ENCODE data around the gene MYO7A. TPM values are rescaled to one million over a fixed set of nuclear protein-coding genes. Genes with fewer than 3 reads are reported as not detected.

The MYO7A gene
- total RNA-seq, 1 donor = under 0.01 TPM

- Histone ChIP-seq H3K27ac (ENCODE audit: low read depth, low read length) (no peak overlapping the region), H3K27me3 (ENCODE audit: insufficient read depth, low read length) (no peaks in the 10 kb centered on the region), H3K9me3 (ENCODE audit: low read depth, low read length) (no peaks in the 10 kb centered on the region), H4K20me1 (ENCODE audit: insufficient read depth, low read length) (no peaks in the 10 kb centered on the region), H3K4me1 (ENCODE audit: insufficient read depth, low read length) (no peaks in the 10 kb centered on the region), H3K4me3 (ENCODE audit: insufficient read depth, low read length) (no peak overlapping the region), H2AFZ (ENCODE audit: low read length) (no peak overlapping the region), H3K4me2 (ENCODE audit: insufficient read depth, low read length) (no peak overlapping the region), H3K36me3 (ENCODE audit: insufficient read depth, low read length) (no peaks in the 10 kb centered on the region), H3K79me2 (ENCODE audit: insufficient read depth, low read length) (no peaks in the 10 kb centered on the region)
- no peak for TF ChIP-seq CTCF (IDR thresholded peaks at IDR 0.05; ENCODE audit: extremely low read depth, low read depth, low read length)
- no peak for DNase-seq (ENCODE audit: insufficient read length, low spot score, missing footprints)
These were observed 50.1 kb downstream of the MYO7A start for GRCh38 chr11:77178150-77178549.

GRCh38 chr11:77179048-77179447, 51.0 kb downstream of the MYO7A start:
- no peaks in the 10 kb centered on the region for H3K79me2 ChIP-seq (ENCODE audit: insufficient read depth, low read length)
- H3K4me1 ChIP-seq (ENCODE audit: insufficient read depth, low read length) = no peaks in the 10 kb centered on the region
- no peaks in the 10 kb centered on the region for H3K27me3 ChIP-seq (ENCODE audit: insufficient read depth, low read length)
- no peaks in the 10 kb centered on the region for H3K36me3 ChIP-seq (ENCODE audit: insufficient read depth, low read length)
- H3K4me2 ChIP-seq (ENCODE audit: insufficient read depth, low read length) = no peak overlapping the region
- no peaks in the 10 kb centered on the region for H3K9me3 ChIP-seq (ENCODE audit: low read depth, low read length)
- no peaks in the 10 kb centered on the region for H4K20me1 ChIP-seq (ENCODE audit: insufficient read depth, low read length)
- no peak for DNase-seq (ENCODE audit: insufficient read length, low spot score, missing footprints)
- H3K4me3 ChIP-seq (ENCODE audit: insufficient read depth, low read length) = no peak overlapping the region
- no peak overlapping the region for H2AFZ ChIP-seq (ENCODE audit: low read length)
- no peak for TF ChIP-seq CTCF (IDR thresholded peaks at IDR 0.05; ENCODE audit: extremely low read depth, low read depth, low read length)
- H3K27ac ChIP-seq (ENCODE audit: low read depth, low read length) = no peak overlapping the region

- H3K4me2 ChIP-seq (ENCODE audit: insufficient read depth, low read length) = no peak overlapping the region
- DNase-seq (ENCODE audit: insufficient read length, low spot score, missing footprints) = no peak
- no peaks in the 10 kb centered on the region for H4K20me1 ChIP-seq (ENCODE audit: insufficient read depth, low read length)
- no peaks in the 10 kb centered on the region for H3K79me2 ChIP-seq (ENCODE audit: insufficient read depth, low read length)
- H3K9me3 ChIP-seq (ENCODE audit: low read depth, low read length) = no peaks in the 10 kb centered on the region
- no peak overlapping the region for H3K27ac ChIP-seq (ENCODE audit: low read depth, low read length)
- no peaks in the 10 kb centered on the region for H3K27me3 ChIP-seq (ENCODE audit: insufficient read depth, low read length)
- H3K36me3 ChIP-seq (ENCODE audit: insufficient read depth, low read length) = no peaks in the 10 kb centered on the region
- no peak for TF ChIP-seq CTCF (IDR thresholded peaks at IDR 0.05; ENCODE audit: extremely low read depth, low read depth, low read length)
- H2AFZ ChIP-seq (ENCODE audit: low read length) = no peak overlapping the region
- no peak overlapping the region for H3K4me3 ChIP-seq (ENCODE audit: insufficient read depth, low read length)
- no peaks in the 10 kb centered on the region for H3K4me1 ChIP-seq (ENCODE audit: insufficient read depth, low read length)
These were observed 51.6 kb downstream of the MYO7A start for GRCh38 chr11:77179681-77180080.

GRCh38 chr11:77180346-77180745, 52.3 kb downstream of the MYO7A start:
- DNase-seq (ENCODE audit: insufficient read length, low spot score, missing footprints) = no peak
- Histone ChIP-seq H3K27ac (ENCODE audit: low read depth, low read length) (no peak overlapping the region), H3K4me1 (ENCODE audit: insufficient read depth, low read length) (no peaks in the 10 kb centered on the region), H3K9me3 (ENCODE audit: low read depth, low read length) (no peaks in the 10 kb centered on the region), H3K4me2 (ENCODE audit: insufficient read depth, low read length) (no peak overlapping the region), H3K27me3 (ENCODE audit: insufficient read depth, low read length) (no peaks in the 10 kb centered on the region), H3K79me2 (ENCODE audit: insufficient read depth, low read length) (no peaks in the 10 kb centered on the region), H3K36me3 (ENCODE audit: insufficient read depth, low read length) (no peaks in the 10 kb centered on the region), H2AFZ (ENCODE audit: low read length) (no peak overlapping the region), H3K4me3 (ENCODE audit: insufficient read depth, low read length) (no peak overlapping the region), H4K20me1 (ENCODE audit: insufficient read depth, low read length) (no peaks in the 10 kb centered on the region)
- TF ChIP-seq CTCF (IDR thresholded peaks at IDR 0.05; ENCODE audit: extremely low read depth, low read depth, low read length) = no peak
